IMR-90 (cell line): ENCODE data around the gene TMEM144. TPM values are rescaled to one million over a fixed set of nuclear protein-coding genes. Genes with fewer than 3 reads are reported as not detected.

Experiments used
- ATAC-seq: fragments of 200-7000 bp; cut with Tn5 transposase; 2 replicates; pipeline ENCODE4 v1.9.1; 2020; ENCODE audit warnings: low read depth, mild to moderate bottlenecking, moderate library complexity
- BruUV-seq: library from RNA; stranded (reverse); fragments of 400-500 nt; replicated peaks from 2 replicates; lab custom pipeline; 2021; lab: Mats Ljungman, UMichigan
- CTCF ChIA-PET: fragments of 300-600 bp; formaldehyde crosslinking; extraction: SDS; loops from one replicate; lab custom pipeline; 2021; ENCODE audit warnings: antibody characterized with exemption; lab: Yijun Ruan, JAX
- POLR2A ChIA-PET: fragments of 300-600 bp; sonication (Branson Sonifier 250); formaldehyde crosslinking; loops from one replicate; lab custom pipeline; 2022; ENCODE audit warnings: antibody characterized with exemption; ENCODE audit not compliant: unreplicated experiment; lab: Charles Lee
- DNase-seq: peaks from one replicate; pipeline ENCODE4 v3.0.0; 2013
- H2AFZ ChIP-seq: replicated peaks from 2 replicates; pipeline ENCODE3; 2013; ENCODE audit warnings: low read length, mild to moderate bottlenecking; ENCODE audit not compliant: poor library complexity
- H2AK5ac ChIP-seq: 2 replicates; pipeline ENCODE4 v1.6.1; 2013; ENCODE audit warnings: low read depth, low read length, inconsistent platforms
- H2AK9ac ChIP-seq: replicated peaks from 2 replicates; pipeline ENCODE3; 2013; ENCODE audit warnings: mild to moderate bottlenecking, low read depth, low read length, moderate library complexity; ENCODE audit not compliant: poor library complexity
- H2BK120ac ChIP-seq: 2 replicates; pipeline ENCODE4 v1.6.1; 2013; ENCODE audit warnings: low read depth, low read length, inconsistent platforms
- H2BK15ac ChIP-seq: 3 replicates; pipeline ENCODE4 v1.6.1; 2013; ENCODE audit warnings: low read depth, low read length, inconsistent platforms
- H2BK20ac ChIP-seq: 2 replicates; pipeline ENCODE4 v1.6.1; 2013; ENCODE audit warnings: low read depth, mild to moderate bottlenecking, inconsistent platforms, low read length, moderate library complexity
- H2BK5ac ChIP-seq: 2 replicates; pipeline ENCODE4 v1.6.1; 2013; ENCODE audit warnings: mild to moderate bottlenecking, low read depth, low read length, inconsistent platforms; ENCODE audit not compliant: poor library complexity, severe bottlenecking
- H3K14ac ChIP-seq: replicated peaks from 2 replicates; pipeline ENCODE4 v1.6.1; 2013; ENCODE audit warnings: low read depth, low read length, inconsistent platforms
- H3K18ac ChIP-seq: 2 replicates; pipeline ENCODE4 v1.6.1; 2013; ENCODE audit warnings: low read depth, low read length, control low read depth
- H3K23ac ChIP-seq: 2 replicates; pipeline ENCODE4 v1.6.1; 2013; ENCODE audit warnings: low read depth, low read length, inconsistent platforms
- H3K27ac ChIP-seq: 2 replicates; pipeline ENCODE4 v1.5.1; 2013; ENCODE audit warnings: mild to moderate bottlenecking, control low read depth, low read length; ENCODE audit not compliant: insufficient read depth
- H3K27me3 ChIP-seq: 2 replicates; pipeline ENCODE4 v1.6.1; 2013; ENCODE audit warnings: low read length; ENCODE audit not compliant: control insufficient read depth, insufficient read depth
- H3K36me3 ChIP-seq: 2 replicates; pipeline ENCODE4 v1.6.1; 2013; ENCODE audit warnings: low read length, mixed read lengths; ENCODE audit not compliant: control insufficient read depth, insufficient read depth
- H3K4ac ChIP-seq: 2 replicates; pipeline ENCODE4 v1.6.1; 2013; ENCODE audit warnings: low read depth, low read length, inconsistent platforms
- H3K4me1 ChIP-seq: 2 replicates; pipeline ENCODE4 v1.6.1; 2013; ENCODE audit warnings: low read length, mixed read lengths; ENCODE audit not compliant: control insufficient read depth, insufficient read depth
- H3K4me2 ChIP-seq: 2 replicates; pipeline ENCODE4 v1.6.1; 2013; ENCODE audit warnings: low read depth, mild to moderate bottlenecking, control low read depth, low read length, moderate library complexity
- H3K4me3 ChIP-seq: 2 replicates; pipeline ENCODE4 v1.5.1; 2013; ENCODE audit warnings: low read depth, mild to moderate bottlenecking, control low read depth, low read length, moderate library complexity; ENCODE audit not compliant: insufficient read depth
- H3K56ac ChIP-seq: 2 replicates; pipeline ENCODE4 v1.6.1; 2013; ENCODE audit warnings: low read length, inconsistent platforms; ENCODE audit not compliant: insufficient read depth; ENCODE audit errors: extremely low read depth
- H3K79me1 ChIP-seq, 2 experiments: 2 replicates each; pipeline ENCODE4 v1.6.1; 2013; ENCODE audit warnings: low read length in 2 of 2, inconsistent platforms in 1 of 2, low read depth in 1 of 2
- H3K9ac ChIP-seq: 2 replicates; pipeline ENCODE4 v1.6.1; 2013; ENCODE audit warnings: low read depth, low read length, control low read depth
- H3K9me1 ChIP-seq: 2 replicates; pipeline ENCODE4 v1.6.1; 2013; ENCODE audit warnings: low read length, inconsistent platforms; ENCODE audit not compliant: insufficient read depth
- H3K9me3 ChIP-seq: 2 replicates; pipeline ENCODE4 v1.6.1; 2013; ENCODE audit warnings: low read length; ENCODE audit not compliant: control insufficient read depth, insufficient read depth
- H4K20me1 ChIP-seq: 2 replicates; pipeline ENCODE4 v1.6.1; 2013; ENCODE audit warnings: low read length, inconsistent platforms; ENCODE audit not compliant: insufficient read depth
- H4K5ac ChIP-seq: 2 replicates; pipeline ENCODE4 v1.6.1; 2013; ENCODE audit warnings: mild to moderate bottlenecking, low read depth, low read length, control low read depth
- H4K8ac ChIP-seq, 2 experiments: 2 replicates each; pipeline ENCODE4 v1.6.1; 2013; ENCODE audit warnings: low read depth in 2 of 2, low read length in 2 of 2, control low read depth in 1 of 2, inconsistent platforms in 1 of 2
- H4K91ac ChIP-seq: 2 replicates; pipeline ENCODE4 v1.6.1; 2013; ENCODE audit warnings: low read depth, low read length, inconsistent platforms; ENCODE audit not compliant: insufficient read depth
- CEBPB ChIP-seq: IDR thresholded peaks from 2 replicates; pipeline ENCODE4 v1.6.1; 2012; ENCODE audit warnings: low read depth, low read length, improper control_type of control experiment
- CHD1 ChIP-seq: IDR thresholded peaks from 2 replicates; pipeline ENCODE4 v1.6.1; 2012; ENCODE audit warnings: low read depth, low read length, improper control_type of control experiment
- MAZ ChIP-seq: IDR thresholded peaks from 2 replicates; pipeline ENCODE4 v1.6.1; 2012; ENCODE audit warnings: low read depth, mild to moderate bottlenecking, low read length, improper control_type of control experiment, moderate library complexity, borderline replicate concordance
- MXI1 ChIP-seq: IDR thresholded peaks from 2 replicates; pipeline ENCODE4 v1.6.1; 2012; ENCODE audit warnings: low read depth, mild to moderate bottlenecking, low read length, moderate library complexity, borderline replicate concordance
- NFE2L2 ChIP-seq: fragments of 150-350 bp; IDR thresholded peaks from 2 replicates; pipeline ENCODE4 v1.6.1; 2016; ENCODE audit warnings: low read depth, mild to moderate bottlenecking, low read length
- RFX5 ChIP-seq: IDR thresholded peaks from 2 replicates; pipeline ENCODE4 v1.8.0; 2012; ENCODE audit warnings: low read depth, mild to moderate bottlenecking, low read length, moderate library complexity
- WGBS, 2 experiments: methylation state at CpG; one replicate each; pipeline versions ENCODE4 v1.1.5 to v1.1.7; 2013; ENCODE audit warnings: missing lambda C conversion rate in 2 of 2; ENCODE audit not compliant: insufficient read length in 1 of 2; ENCODE audit errors: extremely low coverage in 2 of 2; 5-methylcytosine and 5-hydroxymethylcytosine counted together
- dilution Hi-C: fragments of 300-500 bp; cut with HindIII; formaldehyde crosslinking; loops from one replicate; pipeline ENCODE4 v1.14.3; 2018; ENCODE audit warnings: low sequenced_read_pairs; ENCODE audit not compliant: unreplicated experiment
- in situ Hi-C: fragments of 300-500 bp; cut with MboI; formaldehyde crosslinking; loops from 3 replicates; pipeline ENCODE4 v1.14.3; 2019; ENCODE audit warnings: low sequenced_read_pairs, inconsistent platforms, mixed read lengths
- intact Hi-C: fragments of 100-400 bp; cut with micrococcal nuclease; formaldehyde crosslinking; loops from 2 replicates; pipeline ENCODE4 v1.10.0; 2022
- polyA plus RNA-seq, 3 experiments: library from polyadenylated mRNA; depleted of rRNA; stranded (reverse); fragments of >200 nt; gene quantifications; 2 replicates each; pipeline ENCODE4 v1.2.3, GENCODE V29; 2012; ENCODE audit warnings: low replicate concordance in 1 of 3
- total RNA-seq: library from RNA; depleted of rRNA; stranded (reverse); fragments of >200 nt; gene quantifications from 2 replicates; pipeline ENCODE4 v1.2.3, GENCODE V29; 2012
- TF ChIP-seq, protein P1 (sequence below): fragments of 150-350 bp; IDR thresholded peaks from 2 replicates; pipeline ENCODE4 v1.6.1; 2016; ENCODE audit warnings: low read depth, mild to moderate bottlenecking, low read length, moderate library complexity, borderline replicate concordance

The TMEM144 gene
- total and polyA plus RNA-seq, 2 of the 4 experiments (the other 2 are of a cell fraction) = 0.58 to 2.2 TPM

DNA sequence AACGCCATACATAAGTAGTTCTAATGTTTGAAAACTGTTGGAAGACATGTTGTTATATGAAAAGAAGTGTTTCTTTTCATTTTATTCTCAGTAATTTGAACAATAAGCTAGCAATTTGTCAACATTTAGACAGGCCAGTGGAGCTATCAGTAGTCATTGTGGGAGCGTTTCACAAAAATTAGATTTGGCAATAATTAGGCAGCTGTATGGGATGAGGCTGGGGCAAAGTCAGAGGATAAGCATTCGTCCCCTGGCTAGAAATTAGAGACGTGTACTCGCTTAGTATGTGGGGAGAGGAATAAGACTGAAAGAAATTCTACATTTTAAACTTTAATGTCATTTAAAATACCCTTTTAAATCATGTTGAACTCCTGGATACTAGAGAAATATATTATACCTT lies 70.6 kb downstream of the TMEM144 start:
- intact Hi-C loops = no loop called here
- Histone ChIP-seq H3K4me3 (no peak overlapping the region), H3K4ac (no peak overlapping the region), H3K36me3 (no peaks in the 10 kb centered on the region), H3K79me1 (no peaks in the 10 kb centered on the region), H4K91ac (no peak overlapping the region), H2BK20ac (no peak overlapping the region), H2AK9ac (no peak overlapping the region), H2BK15ac (no peak overlapping the region), H4K8ac (no peak overlapping the region), H3K56ac (no peak overlapping the region), H3K18ac (no peak overlapping the region), H3K9me3 (no peaks in the 10 kb centered on the region), H3K9ac (no peak overlapping the region), H4K20me1 (no peaks in the 10 kb centered on the region), H2AK5ac (no peak overlapping the region), H3K27ac (no peak overlapping the region), H2BK5ac (no peak overlapping the region), H3K9me1 (no peaks in the 10 kb centered on the region), H4K5ac (no peak overlapping the region), H3K14ac (no peak overlapping the region), H3K27me3 (no peaks in the 10 kb centered on the region), H3K4me1 (no peaks in the 10 kb centered on the region), H2AFZ (no peak overlapping the region), H2BK120ac (no peak overlapping the region), H3K23ac (no peak overlapping the region), H3K4me2 (no peak overlapping the region)
- CTCF ChIA-PET = interaction anchor here (0.6 to 1.0 kb wide), 2 partner anchors 19 to 1734 kb away, joined by 3 to 4 read pairs; no protein-coding TSS in a partner anchor
- DNase-seq = no peak
- TF ChIP-seq RFX5 = no peak
- TF ChIP-seq NFE2L2 = no peak
- no peak for TF ChIP-seq MXI1
- TF ChIP-seq CHD1 = no peak
- TF ChIP-seq, protein P1, sequence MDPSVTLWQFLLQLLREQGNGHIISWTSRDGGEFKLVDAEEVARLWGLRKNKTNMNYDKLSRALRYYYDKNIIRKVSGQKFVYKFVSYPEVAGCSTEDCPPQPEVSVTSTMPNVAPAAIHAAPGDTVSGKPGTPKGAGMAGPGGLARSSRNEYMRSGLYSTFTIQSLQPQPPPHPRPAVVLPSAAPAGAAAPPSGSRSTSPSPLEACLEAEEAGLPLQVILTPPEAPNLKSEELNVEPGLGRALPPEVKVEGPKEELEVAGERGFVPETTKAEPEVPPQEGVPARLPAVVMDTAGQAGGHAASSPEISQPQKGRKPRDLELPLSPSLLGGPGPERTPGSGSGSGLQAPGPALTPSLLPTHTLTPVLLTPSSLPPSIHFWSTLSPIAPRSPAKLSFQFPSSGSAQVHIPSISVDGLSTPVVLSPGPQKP = no peak
- TF ChIP-seq MAZ = no peak
- TF ChIP-seq CEBPB = no peak
- no peak for ATAC-seq
- dilution Hi-C loops = no loop called here
- BruUV-seq = no TSS peak
- WGBS, 2 experiments = no CpG with 5 or more reads among the region's 5 CpGs
- in situ Hi-C loops = no loop called here
- POLR2A ChIA-PET = no interaction called here
